GM13977 (cell line): Measurements from ENCODE around the gene CD207.

Experiments used
- DNase-seq: peaks from one replicate; pipeline ENCODE4 v3.0.0; 2012; ENCODE audit warnings: low spot score
- in situ Hi-C: fragments of 300-500 bp; cut with MboI; formaldehyde crosslinking; loops from one replicate; pipeline ENCODE4 v1.12.0; 2022; ENCODE audit warnings: low sequenced_read_pairs, low pct_unique_long_range_greater_than_20kb, mixed read lengths, inconsistent platforms; ENCODE audit not compliant: unreplicated experiment
- TF ChIP-seq, protein P1 (sequence below): IDR thresholded peaks from 2 replicates; pipeline ENCODE4 v1.5.1; 2012; ENCODE audit warnings: mild to moderate bottlenecking, control low read depth; ENCODE audit not compliant: insufficient read depth; ENCODE audit errors: extremely low read depth, missing control alignments

The CD207 gene

DNA sequence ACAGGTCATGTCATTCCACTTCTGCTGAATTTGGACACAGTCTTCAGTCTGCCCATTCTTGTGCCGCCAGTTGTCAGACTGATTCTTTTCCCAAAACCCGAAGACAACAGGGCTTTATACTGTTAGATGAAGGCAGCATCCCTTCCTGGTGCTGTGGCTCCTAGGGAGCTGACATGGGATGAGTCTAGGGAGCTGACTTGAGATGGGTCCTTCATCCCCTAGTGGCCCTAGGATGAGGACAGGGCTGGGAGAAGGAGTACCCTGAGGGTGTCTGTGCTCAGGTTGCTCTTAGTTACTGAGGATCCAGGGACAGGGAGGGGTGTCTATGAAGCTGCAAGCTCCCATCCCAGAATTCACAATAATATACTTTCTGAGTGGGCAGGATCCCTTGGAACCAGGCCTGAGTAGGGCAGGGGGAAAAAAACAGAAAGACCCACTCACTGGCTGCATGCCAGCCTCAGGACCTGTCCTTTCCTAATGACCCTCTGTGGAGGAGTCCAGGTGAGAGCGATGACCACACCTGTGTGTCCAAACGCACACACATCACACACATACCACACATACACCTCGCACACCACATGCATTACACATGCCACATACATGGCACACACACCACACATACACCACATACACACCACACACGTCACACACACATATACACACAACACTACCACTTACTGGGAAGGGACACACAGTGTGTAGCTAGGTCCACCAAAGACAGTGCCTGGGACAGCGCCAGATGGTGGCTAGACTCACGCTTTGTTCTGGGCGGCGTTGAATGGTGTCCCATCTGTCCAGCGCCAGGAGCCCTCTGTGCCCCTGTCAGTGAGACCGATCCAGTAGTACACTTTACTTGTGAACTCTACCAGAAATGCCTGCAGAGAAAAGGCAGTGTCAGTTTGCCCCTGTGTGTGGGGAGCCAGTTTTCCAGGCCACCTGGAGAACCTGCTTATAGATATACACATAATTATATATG lies 26.3 kb downstream of the CD207 start:
- in situ Hi-C loops, result no loop called here
- no peak for DNase-seq

DNA sequence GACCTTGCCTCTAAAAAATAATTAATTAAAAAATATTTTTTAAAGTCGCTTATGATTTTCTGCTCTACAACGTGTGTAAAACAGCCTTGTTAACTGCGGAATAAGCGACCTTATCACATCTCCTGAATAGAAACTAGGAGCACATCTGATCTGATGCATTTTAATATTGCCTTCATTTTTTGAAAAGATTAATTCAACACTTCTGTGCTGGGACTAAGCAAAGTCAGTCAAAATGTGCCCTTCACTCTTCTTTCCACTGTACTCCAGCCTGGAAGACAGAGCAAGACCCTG lies 27.8 kb downstream of the CD207 start:
- no peak for DNase-seq
- TF ChIP-seq, protein P1, sequence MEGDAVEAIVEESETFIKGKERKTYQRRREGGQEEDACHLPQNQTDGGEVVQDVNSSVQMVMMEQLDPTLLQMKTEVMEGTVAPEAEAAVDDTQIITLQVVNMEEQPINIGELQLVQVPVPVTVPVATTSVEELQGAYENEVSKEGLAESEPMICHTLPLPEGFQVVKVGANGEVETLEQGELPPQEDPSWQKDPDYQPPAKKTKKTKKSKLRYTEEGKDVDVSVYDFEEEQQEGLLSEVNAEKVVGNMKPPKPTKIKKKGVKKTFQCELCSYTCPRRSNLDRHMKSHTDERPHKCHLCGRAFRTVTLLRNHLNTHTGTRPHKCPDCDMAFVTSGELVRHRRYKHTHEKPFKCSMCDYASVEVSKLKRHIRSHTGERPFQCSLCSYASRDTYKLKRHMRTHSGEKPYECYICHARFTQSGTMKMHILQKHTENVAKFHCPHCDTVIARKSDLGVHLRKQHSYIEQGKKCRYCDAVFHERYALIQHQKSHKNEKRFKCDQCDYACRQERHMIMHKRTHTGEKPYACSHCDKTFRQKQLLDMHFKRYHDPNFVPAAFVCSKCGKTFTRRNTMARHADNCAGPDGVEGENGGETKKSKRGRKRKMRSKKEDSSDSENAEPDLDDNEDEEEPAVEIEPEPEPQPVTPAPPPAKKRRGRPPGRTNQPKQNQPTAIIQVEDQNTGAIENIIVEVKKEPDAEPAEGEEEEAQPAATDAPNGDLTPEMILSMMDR, result no peak
- in situ Hi-C loops, result no loop called here

More for the DNA sequence above, 26.3 kb downstream of the CD207 start:
- TF ChIP-seq, protein P1, result no peak

DNA sequence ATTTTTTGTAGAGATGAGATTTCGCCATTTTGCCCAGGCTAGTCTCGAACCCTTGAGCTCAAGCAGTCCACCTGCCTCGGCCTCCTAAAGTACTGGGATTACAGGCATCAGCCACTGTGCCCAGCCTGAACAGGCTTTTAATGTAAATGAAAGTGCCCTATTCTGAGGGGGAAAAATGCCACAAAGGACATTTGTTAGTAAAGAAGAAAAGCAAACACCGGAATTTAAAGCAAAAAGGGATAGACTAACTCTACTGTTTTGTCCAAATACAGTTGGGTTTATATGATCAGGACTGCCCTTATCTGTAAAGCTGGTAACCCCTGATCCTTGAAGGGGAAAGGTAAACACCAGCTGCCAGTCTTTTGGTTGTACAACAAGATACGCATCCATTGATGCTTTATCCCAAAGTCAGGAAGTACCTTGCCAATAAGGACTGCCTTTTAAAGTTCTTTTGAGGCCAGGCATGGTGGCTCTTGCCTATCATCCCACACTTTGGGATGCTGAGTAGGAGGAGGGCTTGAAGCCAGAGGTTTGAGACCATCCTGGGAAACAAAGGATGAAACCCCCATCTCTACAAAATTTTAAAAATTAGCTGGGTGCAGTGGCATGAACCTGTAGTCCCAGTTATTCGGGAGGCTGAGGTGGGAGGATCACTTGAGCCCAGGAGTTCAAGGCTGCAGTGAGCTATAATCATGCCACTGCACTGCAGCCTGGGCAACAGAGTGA lies 28.4 kb downstream of the CD207 start:
- TF ChIP-seq, protein P1, result no peak
- no peak for DNase-seq
- in situ Hi-C loops, result no loop called here

DNA sequence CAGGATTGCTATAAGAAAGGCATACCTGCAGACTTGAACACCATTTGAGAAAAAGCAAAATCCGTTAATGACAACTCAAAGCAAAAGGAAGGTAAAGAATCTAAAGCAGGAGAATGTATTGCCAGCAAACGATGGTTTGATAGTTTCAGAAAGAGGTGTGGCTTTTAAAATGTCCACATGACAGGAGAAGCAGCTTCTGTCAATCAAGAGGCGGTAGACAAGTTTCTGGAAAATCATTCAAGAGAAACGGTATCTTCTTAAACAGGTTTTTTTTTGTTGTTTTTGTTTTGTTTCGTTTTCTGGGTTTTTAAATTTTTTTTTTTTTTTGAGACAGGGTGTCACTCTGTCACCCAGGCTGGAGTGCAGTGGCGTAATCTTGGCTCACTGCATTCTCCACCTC lies 29.0 kb downstream of the CD207 start:
- DNase-seq, result no peak
- TF ChIP-seq, protein P1, result no peak
- in situ Hi-C loops, result no loop called here

DNA sequence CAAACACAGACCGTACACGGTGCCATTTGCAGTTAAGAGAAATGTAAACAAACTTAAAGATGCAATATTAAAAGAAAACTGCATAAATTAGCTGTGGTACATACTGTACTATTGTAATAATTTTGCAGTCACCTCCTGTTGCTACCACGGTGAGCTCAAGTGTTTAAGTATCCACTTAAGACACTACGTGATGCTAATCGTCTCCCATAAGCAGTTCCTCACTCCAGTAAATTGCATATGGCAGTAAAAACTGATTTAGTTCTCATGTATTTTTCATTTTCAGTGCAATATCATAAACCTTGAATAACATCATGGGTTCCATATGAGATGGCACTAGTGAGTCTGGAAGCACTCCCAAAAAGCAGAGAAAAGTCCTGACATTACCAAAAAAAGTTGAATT lies 29.6 kb downstream of the CD207 start:
- TF ChIP-seq, protein P1, result no peak
- DNase-seq, result no peak
- in situ Hi-C loops, result no loop called here

DNA sequence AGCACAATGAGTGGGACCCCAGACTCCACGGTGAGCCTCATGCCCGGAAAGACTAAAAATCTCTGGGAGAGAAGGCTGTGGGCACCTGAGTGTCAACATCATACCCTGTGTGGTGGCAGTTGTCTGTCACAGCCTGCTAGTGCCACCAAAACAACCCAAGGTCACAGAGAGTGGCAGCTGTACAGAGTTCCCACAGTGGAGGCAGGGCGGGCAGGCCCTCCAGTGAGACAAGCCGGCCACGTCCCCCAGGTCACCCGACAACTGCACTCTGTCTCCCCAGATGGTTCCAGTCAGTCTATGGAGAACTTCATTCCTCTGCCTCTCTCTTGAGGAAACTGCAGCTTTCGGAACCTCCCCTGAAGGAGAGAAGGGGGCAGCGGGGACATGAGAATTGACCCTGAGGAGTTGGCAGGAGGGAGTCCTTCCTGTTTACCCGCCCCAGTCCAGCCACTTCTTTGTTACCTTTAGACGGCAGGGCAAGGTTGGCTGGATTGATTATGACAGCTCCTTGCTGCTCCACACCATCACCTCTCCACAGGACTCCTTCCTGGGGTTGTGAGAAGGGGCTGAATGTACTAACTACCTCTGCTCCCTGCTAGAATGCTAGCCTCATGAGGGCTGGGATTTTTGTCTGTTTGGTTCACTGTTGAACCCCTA lies 33.9 kb downstream of the CD207 start:
- no peak for DNase-seq
- in situ Hi-C loops, result no loop called here
- TF ChIP-seq, protein P1, result no peak
